Measurements from ENCODE around the gene IRX2.

DNA sequence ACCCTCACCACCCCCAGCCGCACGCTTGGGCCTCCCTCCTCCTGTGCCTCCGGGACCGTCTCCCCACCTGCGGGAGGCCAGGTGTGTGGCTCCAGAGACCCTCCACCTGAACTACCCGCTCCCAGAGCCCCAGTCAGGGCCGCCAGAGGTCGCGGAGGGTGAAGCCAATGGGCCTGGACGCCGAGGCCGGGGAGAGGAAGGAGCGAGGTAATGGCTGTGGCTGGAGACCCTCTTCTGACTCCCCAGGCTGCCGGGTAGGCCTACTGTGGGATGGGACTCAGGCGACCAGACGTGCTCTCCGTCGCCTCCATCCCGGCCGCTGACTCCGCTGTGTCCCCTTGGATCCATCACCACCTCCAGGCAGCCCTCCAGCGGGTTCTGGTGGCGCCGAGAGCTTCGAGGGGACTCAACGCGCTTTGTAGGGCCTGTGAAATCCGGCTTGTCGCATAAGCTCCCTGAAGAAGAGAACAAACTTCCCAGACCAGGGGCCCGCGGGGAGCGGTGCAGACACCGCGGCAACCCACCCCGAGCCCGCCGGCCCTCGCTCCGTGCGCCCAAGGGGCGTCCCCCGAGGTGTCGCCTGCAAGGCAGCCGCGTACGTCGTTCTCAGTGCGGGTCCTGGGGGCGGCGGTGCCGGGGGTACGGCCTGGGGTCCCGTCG, 12.6 kb downstream of the IRX2 start:
- TF ChIP-seq, protein P1, sequence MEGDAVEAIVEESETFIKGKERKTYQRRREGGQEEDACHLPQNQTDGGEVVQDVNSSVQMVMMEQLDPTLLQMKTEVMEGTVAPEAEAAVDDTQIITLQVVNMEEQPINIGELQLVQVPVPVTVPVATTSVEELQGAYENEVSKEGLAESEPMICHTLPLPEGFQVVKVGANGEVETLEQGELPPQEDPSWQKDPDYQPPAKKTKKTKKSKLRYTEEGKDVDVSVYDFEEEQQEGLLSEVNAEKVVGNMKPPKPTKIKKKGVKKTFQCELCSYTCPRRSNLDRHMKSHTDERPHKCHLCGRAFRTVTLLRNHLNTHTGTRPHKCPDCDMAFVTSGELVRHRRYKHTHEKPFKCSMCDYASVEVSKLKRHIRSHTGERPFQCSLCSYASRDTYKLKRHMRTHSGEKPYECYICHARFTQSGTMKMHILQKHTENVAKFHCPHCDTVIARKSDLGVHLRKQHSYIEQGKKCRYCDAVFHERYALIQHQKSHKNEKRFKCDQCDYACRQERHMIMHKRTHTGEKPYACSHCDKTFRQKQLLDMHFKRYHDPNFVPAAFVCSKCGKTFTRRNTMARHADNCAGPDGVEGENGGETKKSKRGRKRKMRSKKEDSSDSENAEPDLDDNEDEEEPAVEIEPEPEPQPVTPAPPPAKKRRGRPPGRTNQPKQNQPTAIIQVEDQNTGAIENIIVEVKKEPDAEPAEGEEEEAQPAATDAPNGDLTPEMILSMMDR (IDR thresholded peaks at IDR 0.05) = no peak
- no peak for TF ChIP-seq POLR2AphosphoS5 (IDR thresholded peaks at IDR 0.05; ENCODE audit: insufficient read depth in 1 of 2, low read depth in 1 of 2)
- no peak for TF ChIP-seq POLR2A (IDR thresholded peaks at IDR 0.05)

Measured in vagina (tissue), 2 donors.